GM18951 (cell line): ENCODE data around the gene SVIL.
"Not testable (repeated sequence)": the region's sequence is repeated elsewhere in the genome, so short reads cannot be mapped to it uniquely, and the experiment has no call there.

Experiments
- POLR2A ChIP-seq: IDR thresholded peaks from 4 replicates; pipeline ENCODE4 v1.6.1; 2011; ENCODE audit warnings: mild to moderate bottlenecking; ENCODE audit not compliant: insufficient read length, insufficient read depth; ENCODE audit errors: extremely low read depth
- in situ Hi-C: fragments of 300-500 bp; cut with MboI; formaldehyde crosslinking; loops from one replicate; pipeline ENCODE4 v1.12.0; 2022; ENCODE audit warnings: low sequenced_read_pairs, mixed read lengths, inconsistent platforms; ENCODE audit not compliant: unreplicated experiment

Gene SVIL

GRCh38 chr10:29461042-29461441 lies 173.7 kb downstream of the SVIL start:
- in situ Hi-C loops, result no loop called here
- TF ChIP-seq POLR2A, result no peak

- in situ Hi-C loops, result not testable (repeated sequence)
Observed at GRCh38 chr10:29458190-29458589, 176.6 kb downstream of the SVIL start.

GRCh38 chr10:29455095-29455494 lies 179.7 kb downstream of the SVIL start:
- in situ Hi-C loops, result no loop called here
- no peak for TF ChIP-seq POLR2A

- in situ Hi-C loops, result no loop called here
Observed at GRCh38 chr10:29454250-29454649, 180.5 kb downstream of the SVIL start.

GRCh38 chr10:29452546-29452945 lies 182.2 kb downstream of the SVIL start:
- TF ChIP-seq POLR2A, result no peak
- in situ Hi-C loops, result no loop called here

More at GRCh38 chr10:29454250-29454649, 180.5 kb downstream of the SVIL start:
- no peak for TF ChIP-seq POLR2A

GRCh38 chr10:29451946-29452345 lies 182.8 kb downstream of the SVIL start:
- no peak for TF ChIP-seq POLR2A
- in situ Hi-C loops, result no loop called here

- in situ Hi-C loops, result no loop called here
- TF ChIP-seq POLR2A, result no peak
Observed at GRCh38 chr10:29450405-29450804, 184.4 kb downstream of the SVIL start.

GRCh38 chr10:29448756-29449592 lies 185.8 kb downstream of the SVIL start:
- in situ Hi-C loops, result not testable (repeated sequence)

GRCh38 chr10:29448125-29448524 lies 186.6 kb downstream of the SVIL start:
- in situ Hi-C loops, result no loop called here
- no peak for TF ChIP-seq POLR2A

GRCh38 chr10:29446327-29446726 lies 188.4 kb downstream of the SVIL start:
- TF ChIP-seq POLR2A, result no peak
- in situ Hi-C loops, result no loop called here

- in situ Hi-C loops, result no loop called here
- no peak for TF ChIP-seq POLR2A
Observed at GRCh38 chr10:29443745-29444523, 190.8 kb downstream of the SVIL start.

- no peak for TF ChIP-seq POLR2A
- in situ Hi-C loops, result no loop called here
Observed at GRCh38 chr10:29440981-29441380, 193.8 kb downstream of the SVIL start.

- in situ Hi-C loops, result not testable (repeated sequence)
Observed at GRCh38 chr10:29439005-29439404, 195.8 kb downstream of the SVIL start.

- no peak for TF ChIP-seq POLR2A
- in situ Hi-C loops, result no loop called here
Observed at GRCh38 chr10:29438271-29438670, 196.5 kb downstream of the SVIL start.
